HEK293 (cell line): ENCODE measurements around the gene JAK3.

Experiments
- CTCF ChIA-PET: fragments of 350-600 bp; formaldehyde crosslinking; extraction: SDS; loops from one replicate; lab custom pipeline; 2021; ENCODE audit warnings: antibody characterized with exemption; lab: Yijun Ruan, JAX
- POLR2A ChIA-PET: fragments of 300-600 bp; formaldehyde crosslinking; extraction: SDS; loops from one replicate; lab custom pipeline; 2020; ENCODE audit warnings: antibody characterized with exemption, inconsistent platforms; lab: Yijun Ruan, JAX
- H3K27ac ChIP-seq: fragments of 200-500 bp; sonication (Bioruptor generic); 2 replicates; pipeline ENCODE4 v1.5.1; 2014; ENCODE audit warnings: low read depth, low read length, control low read depth, inconsistent platforms; ENCODE audit errors: extremely low read depth
- H3K36me3 ChIP-seq, 2 experiments: fragments of 200-500 bp in 1 of 2; sonication (Bioruptor generic) in 1 of 2; 1 replicate in 1 of 2; 2 replicates in 1 of 2; pipeline ENCODE4 v1.5.1; 2014 to 2017; ENCODE audit warnings: inconsistent platforms in 2 of 2, low read length in 2 of 2; ENCODE audit not compliant: control insufficient read depth in 2 of 2, insufficient read depth in 1 of 2
- H3K4me1 ChIP-seq: fragments of 200-500 bp; sonication (Bioruptor generic); 2 replicates; pipeline ENCODE4 v1.5.1; 2014; ENCODE audit warnings: mild to moderate bottlenecking, low read length, inconsistent platforms; ENCODE audit not compliant: control insufficient read depth, insufficient read depth
- H3K4me3 ChIP-seq: 2 replicates; pipeline ENCODE4 v1.5.1; 2011; ENCODE audit warnings: low read depth, mild to moderate bottlenecking, control low read depth, low read length, moderate library complexity
- H3K9me3 ChIP-seq: fragments of 200-500 bp; sonication (Bioruptor generic); 2 replicates; pipeline ENCODE4 v1.5.1; 2014; ENCODE audit warnings: low read depth, low read length, inconsistent platforms; ENCODE audit not compliant: control insufficient read depth, insufficient read depth
- GLIS2 ChIP-seq: fragments of 450-650 bp; formaldehyde crosslinking; IDR thresholded peaks from 2 replicates; pipeline ENCODE4 v1.5.1; 2016; ENCODE audit warnings: missing biosample characterization, missing genetic modification characterization
- IKZF3 ChIP-seq: fragments of 450-650 bp; IDR thresholded peaks from 2 replicates; pipeline ENCODE4 v1.5.0; 2018; ENCODE audit warnings: missing biosample characterization, mild to moderate bottlenecking, missing genetic modification characterization, moderate library complexity
- KLF16 ChIP-seq: fragments of 450-650 bp; formaldehyde crosslinking; IDR thresholded peaks from 2 replicates; pipeline ENCODE4 v1.5.1; 2017; ENCODE audit warnings: missing biosample characterization, missing genetic modification characterization
- PRDM1 ChIP-seq: fragments of 450-650 bp; formaldehyde crosslinking; IDR thresholded peaks from 2 replicates; pipeline ENCODE4; 2016; ENCODE audit warnings: missing biosample characterization, missing genetic modification characterization
- PRDM10 ChIP-seq: fragments of 450-650 bp; formaldehyde crosslinking; IDR thresholded peaks from 2 replicates; pipeline ENCODE4 v1.5.1; 2016; ENCODE audit warnings: missing biosample characterization, missing genetic modification characterization
- REST ChIP-seq: fragments of 450-650 bp; formaldehyde crosslinking; IDR thresholded peaks from 2 replicates; pipeline ENCODE4 v1.5.1; 2016; ENCODE audit warnings: missing biosample characterization, missing genetic modification characterization
- ZBTB17 ChIP-seq: fragments of 450-650 bp; formaldehyde crosslinking; IDR thresholded peaks from 2 replicates; pipeline ENCODE4 v1.5.1; 2016; ENCODE audit warnings: missing biosample characterization, missing genetic modification characterization
- ZBTB44 ChIP-seq: fragments of 450-650 bp; IDR thresholded peaks from 2 replicates; pipeline ENCODE4 v1.5.1; 2018; ENCODE audit warnings: missing biosample characterization, mild to moderate bottlenecking, missing genetic modification characterization
- ZEB2 ChIP-seq: fragments of 450-650 bp; formaldehyde crosslinking; IDR thresholded peaks from 2 replicates; pipeline ENCODE4 v1.5.1; 2016; ENCODE audit warnings: missing biosample characterization, missing genetic modification characterization
- ZFP37 ChIP-seq: fragments of 450-650 bp; formaldehyde crosslinking; IDR thresholded peaks from 2 replicates; pipeline ENCODE4 v1.5.1; 2016; ENCODE audit warnings: missing biosample characterization, missing genetic modification characterization
- ZNF121 ChIP-seq: fragments of 450-650 bp; formaldehyde crosslinking; IDR thresholded peaks from 2 replicates; pipeline ENCODE4 v1.5.1; 2016; ENCODE audit warnings: missing biosample characterization, missing genetic modification characterization
- ZNF148 ChIP-seq: fragments of 450-650 bp; formaldehyde crosslinking; IDR thresholded peaks from 2 replicates; pipeline ENCODE4 v1.5.0; 2017; ENCODE audit warnings: missing biosample characterization, missing genetic modification characterization, borderline replicate concordance
- ZNF211 ChIP-seq: fragments of 450-650 bp; formaldehyde crosslinking; IDR thresholded peaks from 2 replicates; pipeline ENCODE4 v1.5.1; 2016; ENCODE audit warnings: low read depth, missing biosample characterization, missing genetic modification characterization
- ZNF600 ChIP-seq: fragments of 450-650 bp; formaldehyde crosslinking; IDR thresholded peaks from 2 replicates; pipeline ENCODE4 v1.5.1; 2016; ENCODE audit warnings: missing biosample characterization, missing genetic modification characterization
- ZNF629 ChIP-seq: fragments of 450-650 bp; formaldehyde crosslinking; IDR thresholded peaks from 2 replicates; pipeline ENCODE4 v1.5.1; 2017; ENCODE audit warnings: missing biosample characterization, missing genetic modification characterization

JAK3 gene

GRCh38 chr19:17847538-17848366 lies at the start of gene JAK3:
TSS of gene JAK3 (minus strand) at chr19:17847982. CDS start at chr19:17844417, 3,565 bp downstream.
- Histone ChIP-seq H3K4me1 (no peaks in the 10 kb centered on the region), H3K9me3 (no peaks in the 10 kb centered on the region), H3K36me3 (no peaks in the 10 kb centered on the region), H3K27ac (no peak within 1 kb of the TSS), H3K4me3 (no peak within 1 kb of the TSS)
- POLR2A ChIA-PET, result interaction anchor here (0.6 kb wide), 1 partner anchor 105 kb away, joined by 6 read pairs; no protein-coding TSS in a partner anchor
- CTCF ChIA-PET, result interaction anchor here (0.6 kb wide), 1 partner anchor 564 kb away, joined by 4 read pairs; no protein-coding TSS in a partner anchor
- no peak for TF ChIP-seq ZNF211 (tag by site-specific recombination)
- TF ChIP-seq IKZF3 (tag by site-specific recombination), result no peak
- TF ChIP-seq ZEB2 (tag by site-specific recombination), result no peak
- TF ChIP-seq ZBTB44 (tag by site-specific recombination), result no peak

- no peaks in the 10 kb centered on the region for H3K4me1 ChIP-seq
- POLR2A ChIA-PET, result no interaction called here
- no peak overlapping the region for H3K4me3 ChIP-seq
- no peak for TF ChIP-seq ZNF629 (tag by site-specific recombination)
- TF ChIP-seq GLIS2, result no peak
- 0 out of 2 replicates have a peak, but pooled peaks have one; percentile 11 for TF ChIP-seq PRDM10 (tag by site-specific recombination)
- TF ChIP-seq ZNF121 (tag by site-specific recombination), result no peak
- TF ChIP-seq, all 188 proteins: peak for 1
- no peaks in the 10 kb centered on the region for H3K9me3 ChIP-seq
- H3K27ac ChIP-seq, result no peak overlapping the region
- CTCF ChIA-PET, result interaction anchor here (0.8 kb wide), 1 partner anchor 16 kb away, joined by 4 read pairs; no protein-coding TSS in a partner anchor
- no peaks in the 10 kb centered on the region for H3K36me3 ChIP-seq
Measured at GRCh38 chr19:17893766-17894165, 46.0 kb upstream of the JAK3 start.

GRCh38 chr19:17889609-17890214 lies 41.9 kb upstream of the JAK3 start:
- Histone ChIP-seq H3K27ac (no peak overlapping the region), H3K4me1 (no peaks in the 10 kb centered on the region), H3K4me3 (no peak overlapping the region), H3K9me3 (no peaks in the 10 kb centered on the region), H3K36me3 (no peaks in the 10 kb centered on the region)
- ChIA-PET POLR2A (no interaction called here), CTCF (no interaction called here)
- no peak for TF ChIP-seq KLF16 (tag by site-specific recombination)
- TF ChIP-seq IKZF3 (tag by site-specific recombination), result peak; percentile 44; the same call in 1 of the 2 replicates
- TF ChIP-seq PRDM1 (tag by site-specific recombination), result no peak; the same call in 1 of the 2 replicates
- peak; percentile 91 for TF ChIP-seq ZNF600 (tag by site-specific recombination)
- no peak for TF ChIP-seq ZNF148
- TF ChIP-seq ZBTB17 (tag by site-specific recombination), result 0 out of 2 replicates have a peak, but pooled peaks have one; percentile 15
- peak; percentile 98 for TF ChIP-seq REST
- no peak for TF ChIP-seq ZFP37
